22Rv1 (cell line): ENCODE measurements around the gene SCFD2.

Source experiments
- ZFX ChIP-seq: fragments of 450-650 bp; IDR thresholded peaks from 2 replicates; pipeline ENCODE4 v1.6.1; 2017; ENCODE audit warnings: antibody characterized with exemption, borderline replicate concordance
- TF ChIP-seq, protein P1 (sequence below): fragments of 450-650 bp; IDR thresholded peaks from 2 replicates; pipeline ENCODE4 v1.5.1; 2017; ENCODE audit warnings: mild to moderate bottlenecking

DNA sequence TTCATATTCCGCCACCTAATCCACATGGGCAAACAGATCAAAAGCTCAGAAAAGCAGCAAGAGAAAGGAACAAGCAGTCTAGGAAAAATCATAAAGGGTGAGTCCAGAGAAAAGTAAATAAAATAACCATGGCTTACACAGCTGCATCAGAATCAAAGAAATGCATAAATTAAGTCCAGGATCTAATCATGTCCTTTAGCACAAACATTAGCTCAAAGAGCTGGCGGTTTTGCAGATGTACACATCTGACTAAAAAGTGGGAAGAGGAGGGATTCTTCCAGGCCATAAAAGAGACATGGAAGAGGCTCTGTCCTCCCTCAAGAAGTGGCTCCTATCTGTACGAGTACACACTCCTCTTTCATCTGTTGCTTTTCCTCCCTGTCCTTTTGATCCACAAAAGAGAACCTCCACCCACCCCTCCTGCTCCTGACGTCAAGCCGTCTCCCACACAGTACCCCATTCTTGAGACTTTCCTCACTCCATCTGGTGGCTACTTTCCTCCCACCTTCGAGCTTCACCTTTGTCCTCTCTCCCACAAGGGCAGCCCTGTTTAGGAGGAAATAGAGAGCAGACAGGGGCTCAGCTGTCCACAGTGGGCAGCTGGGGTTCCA, 411.2 kb downstream of the SCFD2 start:
- TF ChIP-seq, protein P1, sequence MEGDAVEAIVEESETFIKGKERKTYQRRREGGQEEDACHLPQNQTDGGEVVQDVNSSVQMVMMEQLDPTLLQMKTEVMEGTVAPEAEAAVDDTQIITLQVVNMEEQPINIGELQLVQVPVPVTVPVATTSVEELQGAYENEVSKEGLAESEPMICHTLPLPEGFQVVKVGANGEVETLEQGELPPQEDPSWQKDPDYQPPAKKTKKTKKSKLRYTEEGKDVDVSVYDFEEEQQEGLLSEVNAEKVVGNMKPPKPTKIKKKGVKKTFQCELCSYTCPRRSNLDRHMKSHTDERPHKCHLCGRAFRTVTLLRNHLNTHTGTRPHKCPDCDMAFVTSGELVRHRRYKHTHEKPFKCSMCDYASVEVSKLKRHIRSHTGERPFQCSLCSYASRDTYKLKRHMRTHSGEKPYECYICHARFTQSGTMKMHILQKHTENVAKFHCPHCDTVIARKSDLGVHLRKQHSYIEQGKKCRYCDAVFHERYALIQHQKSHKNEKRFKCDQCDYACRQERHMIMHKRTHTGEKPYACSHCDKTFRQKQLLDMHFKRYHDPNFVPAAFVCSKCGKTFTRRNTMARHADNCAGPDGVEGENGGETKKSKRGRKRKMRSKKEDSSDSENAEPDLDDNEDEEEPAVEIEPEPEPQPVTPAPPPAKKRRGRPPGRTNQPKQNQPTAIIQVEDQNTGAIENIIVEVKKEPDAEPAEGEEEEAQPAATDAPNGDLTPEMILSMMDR = no peak
- TF ChIP-seq ZFX = no peak
